Measurements from ENCODE around the gene DEPP1.

The DEPP1 gene

GRCh38 chr10:45000752-45001380 is 22.3 kb upstream of the DEPP1 start, which contains the start of gene ZNF22:
TSS of gene ZNF22 (plus strand) at chr10:45000923. CDS start at chr10:45003369, 2,446 bp downstream.
- Histone ChIP-seq H3K27me3 (ENCODE audit: insufficient read depth, poor library complexity, severe bottlenecking) (no peaks in the 10 kb centered on the region), H3K4me3 (replicated peaks; ENCODE audit: insufficient read depth, low read length) (peak within 1 kb of the TSS; percentile 46), H3K27ac (replicated peaks) (peak within 1 kb of the TSS; percentile 59)
- DNase-seq (ENCODE audit: low read depth in 1 of 2, low spot score in 1 of 2) = peak in 1 of 2 experiments; percentile 45
- TF ChIP-seq POLR2AphosphoS5 (IDR thresholded peaks at IDR 0.05; ENCODE audit: low read depth) = peak; percentile 36; the same call in 1 of the 2 replicates
- TF ChIP-seq, protein P1, sequence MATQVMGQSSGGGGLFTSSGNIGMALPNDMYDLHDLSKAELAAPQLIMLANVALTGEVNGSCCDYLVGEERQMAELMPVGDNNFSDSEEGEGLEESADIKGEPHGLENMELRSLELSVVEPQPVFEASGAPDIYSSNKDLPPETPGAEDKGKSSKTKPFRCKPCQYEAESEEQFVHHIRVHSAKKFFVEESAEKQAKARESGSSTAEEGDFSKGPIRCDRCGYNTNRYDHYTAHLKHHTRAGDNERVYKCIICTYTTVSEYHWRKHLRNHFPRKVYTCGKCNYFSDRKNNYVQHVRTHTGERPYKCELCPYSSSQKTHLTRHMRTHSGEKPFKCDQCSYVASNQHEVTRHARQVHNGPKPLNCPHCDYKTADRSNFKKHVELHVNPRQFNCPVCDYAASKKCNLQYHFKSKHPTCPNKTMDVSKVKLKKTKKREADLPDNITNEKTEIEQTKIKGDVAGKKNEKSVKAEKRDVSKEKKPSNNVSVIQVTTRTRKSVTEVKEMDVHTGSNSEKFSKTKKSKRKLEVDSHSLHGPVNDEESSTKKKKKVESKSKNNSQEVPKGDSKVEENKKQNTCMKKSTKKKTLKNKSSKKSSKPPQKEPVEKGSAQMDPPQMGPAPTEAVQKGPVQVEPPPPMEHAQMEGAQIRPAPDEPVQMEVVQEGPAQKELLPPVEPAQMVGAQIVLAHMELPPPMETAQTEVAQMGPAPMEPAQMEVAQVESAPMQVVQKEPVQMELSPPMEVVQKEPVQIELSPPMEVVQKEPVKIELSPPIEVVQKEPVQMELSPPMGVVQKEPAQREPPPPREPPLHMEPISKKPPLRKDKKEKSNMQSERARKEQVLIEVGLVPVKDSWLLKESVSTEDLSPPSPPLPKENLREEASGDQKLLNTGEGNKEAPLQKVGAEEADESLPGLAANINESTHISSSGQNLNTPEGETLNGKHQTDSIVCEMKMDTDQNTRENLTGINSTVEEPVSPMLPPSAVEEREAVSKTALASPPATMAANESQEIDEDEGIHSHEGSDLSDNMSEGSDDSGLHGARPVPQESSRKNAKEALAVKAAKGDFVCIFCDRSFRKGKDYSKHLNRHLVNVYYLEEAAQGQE (IDR thresholded peaks at IDR 0.05; ENCODE audit: insufficient replicate concordance, low read depth) = no peak
- no peak for TF ChIP-seq CTCF (IDR thresholded peaks at IDR 0.05; ENCODE audit: insufficient read depth, low read length)
- TF ChIP-seq GABPA (IDR thresholded peaks at IDR 0.05; ENCODE audit: low read depth) = peak; percentile 67
- TF ChIP-seq SPI1 (IDR thresholded peaks at IDR 0.05; ENCODE audit: borderline replicate concordance, low read depth) = no peak

GRCh38 chr10:45000138-45000751 is 21.6 kb upstream of the DEPP1 start:
- TF ChIP-seq CTCF (IDR thresholded peaks at IDR 0.05; ENCODE audit: insufficient read depth, low read length) (no peak), GABPA (IDR thresholded peaks at IDR 0.05; ENCODE audit: low read depth) (no peak), POLR2AphosphoS5 (IDR thresholded peaks at IDR 0.05; ENCODE audit: low read depth) (no peak), SPI1 (IDR thresholded peaks at IDR 0.05; ENCODE audit: borderline replicate concordance, low read depth) (no peak)
- TF ChIP-seq, protein P1 (IDR thresholded peaks at IDR 0.05; ENCODE audit: insufficient replicate concordance, low read depth) = no peak
- peak overlapping the region; percentile 59 for H3K27ac ChIP-seq (replicated peaks)
- no peaks in the 10 kb centered on the region for H3K27me3 ChIP-seq (ENCODE audit: insufficient read depth, poor library complexity, severe bottlenecking)
- no peak for DNase-seq (ENCODE audit: low read depth in 1 of 2, low spot score in 1 of 2)
- peak overlapping the region; percentile 46; the same call in 1 of the 2 replicates for H3K4me3 ChIP-seq (replicated peaks; ENCODE audit: insufficient read depth, low read length)

GRCh38 chr10:44998146-44998631 is 19.6 kb upstream of the DEPP1 start:
- Histone ChIP-seq H3K27me3 (ENCODE audit: insufficient read depth, poor library complexity, severe bottlenecking) (no peaks in the 10 kb centered on the region), H3K4me3 (replicated peaks; ENCODE audit: insufficient read depth, low read length) (no peak overlapping the region), H3K27ac (replicated peaks) (no peak overlapping the region)
- TF ChIP-seq SPI1 (IDR thresholded peaks at IDR 0.05; ENCODE audit: borderline replicate concordance, low read depth) (no peak), CTCF (IDR thresholded peaks at IDR 0.05; ENCODE audit: insufficient read depth, low read length) (no peak), GABPA (IDR thresholded peaks at IDR 0.05; ENCODE audit: low read depth) (no peak), POLR2AphosphoS5 (IDR thresholded peaks at IDR 0.05; ENCODE audit: low read depth) (no peak)
- TF ChIP-seq, protein P1 (IDR thresholded peaks at IDR 0.05; ENCODE audit: insufficient replicate concordance, low read depth) = no peak
- no peak for DNase-seq (ENCODE audit: low read depth in 1 of 2, low spot score in 1 of 2)

Data from HL-60 (cell line).